ENCODE data around the gene PHC3. TPM values are rescaled to one million over a fixed set of nuclear protein-coding genes. Genes with fewer than 3 reads are reported as not detected.
"Not testable (repeated sequence)": the region's sequence is repeated elsewhere in the genome, so short reads cannot be mapped to it uniquely, and the experiment has no call there.

Gene PHC3
- total and polyA plus RNA-seq, 3 donors from 2014 or later = 24.8 to 96.1 (median 93.5) TPM

DNA sequence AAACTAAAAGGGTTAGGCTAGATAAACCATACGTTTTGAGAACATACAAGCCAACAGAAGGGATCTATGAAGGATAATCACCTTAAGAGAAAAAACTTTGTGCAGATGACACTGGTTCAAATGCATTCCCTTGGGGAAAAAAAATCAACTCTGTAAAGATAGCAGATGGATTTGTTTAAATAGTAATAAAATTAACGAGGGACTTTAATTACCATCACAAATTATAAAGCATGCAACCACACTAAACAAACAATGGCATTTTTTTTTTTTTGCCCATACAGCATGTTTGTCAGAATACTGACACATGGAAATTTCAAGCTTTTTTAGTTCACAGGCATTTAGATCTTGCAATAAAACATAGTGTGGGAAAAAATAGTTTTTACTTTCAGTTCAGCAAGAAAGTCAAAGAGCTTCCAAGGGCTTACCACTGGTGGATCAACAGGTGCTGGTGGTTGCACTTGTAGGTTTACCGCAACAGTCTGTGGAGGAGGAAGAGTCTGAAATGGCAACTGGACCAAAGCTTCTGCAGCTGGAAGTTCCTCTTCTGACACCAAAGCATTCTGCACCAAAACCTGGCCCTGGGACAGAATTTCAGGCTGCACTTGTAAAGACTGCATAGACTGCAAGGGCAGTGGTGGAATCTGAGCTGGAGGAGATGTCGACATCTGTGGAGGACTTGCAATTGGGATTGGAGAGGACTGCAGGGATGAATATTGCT lies 53.1 kb downstream of the PHC3 start:
- Histone ChIP-seq H3K9me3 (no peaks in the 10 kb centered on the region), H3K27ac (no peak overlapping the region), H3K4me3 (no peak overlapping the region), H3K4me1 (no peaks in the 10 kb centered on the region), H3K27me3 (no peaks in the 10 kb centered on the region), H3K36me3 (ENCODE audit: low read depth, missing control alignments) (no peaks in the 10 kb centered on the region)
- no peak for DNase-seq
- intact Hi-C loops (cut with DNase I; ENCODE audit: low total_unique reads) = no loop called here
- WGBS, 2 donors = 80 to 87% methylated on average over 4 of the region's 4 CpGs
- TF ChIP-seq, protein P1, sequence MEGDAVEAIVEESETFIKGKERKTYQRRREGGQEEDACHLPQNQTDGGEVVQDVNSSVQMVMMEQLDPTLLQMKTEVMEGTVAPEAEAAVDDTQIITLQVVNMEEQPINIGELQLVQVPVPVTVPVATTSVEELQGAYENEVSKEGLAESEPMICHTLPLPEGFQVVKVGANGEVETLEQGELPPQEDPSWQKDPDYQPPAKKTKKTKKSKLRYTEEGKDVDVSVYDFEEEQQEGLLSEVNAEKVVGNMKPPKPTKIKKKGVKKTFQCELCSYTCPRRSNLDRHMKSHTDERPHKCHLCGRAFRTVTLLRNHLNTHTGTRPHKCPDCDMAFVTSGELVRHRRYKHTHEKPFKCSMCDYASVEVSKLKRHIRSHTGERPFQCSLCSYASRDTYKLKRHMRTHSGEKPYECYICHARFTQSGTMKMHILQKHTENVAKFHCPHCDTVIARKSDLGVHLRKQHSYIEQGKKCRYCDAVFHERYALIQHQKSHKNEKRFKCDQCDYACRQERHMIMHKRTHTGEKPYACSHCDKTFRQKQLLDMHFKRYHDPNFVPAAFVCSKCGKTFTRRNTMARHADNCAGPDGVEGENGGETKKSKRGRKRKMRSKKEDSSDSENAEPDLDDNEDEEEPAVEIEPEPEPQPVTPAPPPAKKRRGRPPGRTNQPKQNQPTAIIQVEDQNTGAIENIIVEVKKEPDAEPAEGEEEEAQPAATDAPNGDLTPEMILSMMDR (IDR thresholded peaks at IDR 0.05) = no peak
- TF ChIP-seq POLR2A (IDR thresholded peaks at IDR 0.05) = no peak

DNA sequence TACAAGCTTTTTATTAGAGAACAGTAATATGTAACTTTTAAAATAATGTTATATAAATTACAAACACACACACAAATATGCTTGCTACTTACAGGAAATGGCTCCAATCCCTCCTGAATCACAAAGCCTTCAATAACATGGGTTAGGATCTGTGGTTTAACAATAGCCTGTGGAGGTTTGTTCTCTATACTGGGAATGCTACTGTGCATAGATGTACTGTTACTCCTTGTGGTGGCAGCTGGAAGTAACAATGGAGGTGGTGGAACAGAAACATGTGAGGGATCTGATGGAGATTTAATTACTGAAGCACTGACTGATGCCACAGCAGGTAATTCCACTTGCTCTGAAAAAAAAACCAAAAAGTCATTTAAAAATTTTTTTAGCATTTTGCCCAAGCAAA lies 64.4 kb downstream of the PHC3 start:
- Histone ChIP-seq H3K4me3 (no peak overlapping the region), H3K27me3 (no peaks in the 10 kb centered on the region), H3K36me3 (ENCODE audit: low read depth, missing control alignments) (no peaks in the 10 kb centered on the region), H3K27ac (no peak overlapping the region), H3K9me3 (no peaks in the 10 kb centered on the region), H3K4me1 (no peaks in the 10 kb centered on the region)
- intact Hi-C loops (cut with DNase I; ENCODE audit: low total_unique reads) = no loop called here
- DNase-seq = no peak
- TF ChIP-seq POLR2A (IDR thresholded peaks at IDR 0.05) = no peak
- TF ChIP-seq, protein P1 (IDR thresholded peaks at IDR 0.05) = no peak

DNA sequence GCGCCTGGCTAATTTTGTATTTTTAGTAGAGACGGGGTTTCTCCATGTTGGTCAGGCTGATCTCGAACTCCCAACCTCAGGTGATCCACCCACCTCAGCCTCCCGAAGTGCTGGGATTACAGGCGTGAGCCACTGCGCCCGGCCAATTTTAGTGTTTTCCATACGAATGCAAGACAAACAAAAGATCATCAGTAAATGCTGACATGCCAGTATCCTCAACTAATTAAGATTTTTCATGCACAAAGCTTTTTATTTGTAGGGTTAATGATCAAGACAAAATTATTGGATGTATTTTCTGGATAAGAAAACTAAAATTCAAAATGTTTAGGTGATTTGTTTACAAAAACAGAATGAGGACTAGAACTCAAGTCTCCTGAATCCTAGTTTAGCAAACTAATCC lies 67.4 kb downstream of the PHC3 start:
- 83 to 90% methylated on average over 8 of the region's 8 CpGs for WGBS, 2 donors
- H3K4me1 ChIP-seq; H3K4me3 ChIP-seq; H3K9me3 ChIP-seq; intact Hi-C loops (cut with DNase I; ENCODE audit: low total_unique reads); H3K36me3 ChIP-seq (ENCODE audit: low read depth, missing control alignments); H3K27me3 ChIP-seq; H3K27ac ChIP-seq; DNase-seq: not testable (repeated sequence)

DNA sequence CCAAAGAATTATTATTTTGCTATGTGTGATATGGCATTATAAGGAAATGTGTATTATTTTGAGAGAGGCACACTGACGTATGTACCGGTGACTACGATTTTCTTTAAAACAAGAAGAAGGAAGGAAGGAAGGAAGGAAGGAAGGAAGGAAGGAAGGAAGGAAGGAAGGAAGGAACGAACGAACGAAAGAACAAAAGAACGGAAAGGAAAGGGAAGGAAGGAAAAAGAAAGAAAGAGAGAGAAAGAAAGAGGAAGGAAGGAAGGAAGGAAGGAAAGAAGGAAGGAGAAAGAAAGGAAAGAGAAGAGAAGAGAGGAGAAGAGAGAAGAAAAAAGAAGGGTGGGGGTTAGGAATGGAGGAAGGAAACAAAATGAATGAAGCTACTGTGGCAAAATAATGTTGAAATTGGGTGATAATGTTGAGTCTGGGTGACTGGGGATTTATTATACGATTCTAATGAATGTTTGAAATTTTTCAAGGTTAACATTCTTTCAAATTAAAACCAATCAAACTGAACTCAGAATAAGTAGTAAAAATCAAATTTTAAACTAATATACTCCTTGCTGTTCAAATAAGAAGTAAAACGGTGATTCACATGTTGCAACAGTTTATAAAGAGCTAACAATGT lies 70.3 kb downstream of the PHC3 start:
- Histone ChIP-seq H3K27ac (no peak overlapping the region), H3K4me1 (no peaks in the 10 kb centered on the region), H3K4me3 (no peak overlapping the region), H3K27me3 (no peaks in the 10 kb centered on the region), H3K9me3 (no peaks in the 10 kb centered on the region), H3K36me3 (ENCODE audit: low read depth, missing control alignments) (no peaks in the 10 kb centered on the region)
- TF ChIP-seq, protein P1 (IDR thresholded peaks at IDR 0.05) = no peak
- no peak for TF ChIP-seq POLR2A (IDR thresholded peaks at IDR 0.05)
- intact Hi-C loops (cut with DNase I; ENCODE audit: low total_unique reads) = no loop called here
- 84 to 93% methylated on average over 9 of the region's 9 CpGs for WGBS, 2 donors
- DNase-seq = no peak

DNA sequence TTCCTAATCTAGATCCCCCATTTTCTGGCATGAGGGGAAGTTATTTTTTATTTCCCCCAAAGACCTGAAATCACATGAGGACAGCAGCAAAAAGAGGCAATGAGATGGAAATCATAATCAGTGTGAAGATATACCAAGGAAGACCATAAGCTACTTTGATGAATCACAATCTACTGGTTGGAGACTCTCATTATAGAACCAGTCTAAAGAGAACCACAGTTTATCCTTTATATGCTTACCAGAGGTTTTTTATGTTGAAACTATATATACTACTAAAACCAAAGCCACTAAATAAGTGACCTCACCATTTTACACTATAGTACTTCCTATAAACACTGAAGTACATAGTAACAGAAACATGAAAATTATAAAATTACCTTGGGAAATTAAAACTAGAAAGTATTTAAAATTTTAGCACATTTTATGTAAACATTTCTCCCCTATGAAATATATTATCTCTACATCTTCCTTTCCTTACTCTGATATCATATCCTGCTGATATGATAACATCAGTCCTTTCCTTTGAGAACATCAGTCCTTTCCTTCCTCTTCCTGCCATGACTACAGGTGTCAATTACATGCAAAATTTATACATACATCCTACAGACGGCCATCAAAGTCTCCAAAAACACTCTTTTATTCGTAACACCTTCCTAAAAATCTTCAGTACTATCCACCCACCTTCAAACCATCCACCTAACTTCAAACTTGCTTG lies 71.8 kb downstream of the PHC3 start:
- Histone ChIP-seq H3K9me3 (no peaks in the 10 kb centered on the region), H3K36me3 (ENCODE audit: low read depth, missing control alignments) (no peaks in the 10 kb centered on the region), H3K27ac (no peak overlapping the region), H3K27me3 (no peaks in the 10 kb centered on the region), H3K4me3 (no peak overlapping the region), H3K4me1 (no peaks in the 10 kb centered on the region)
- WGBS, 2 donors = 89 to 94% methylated on average over 2 of the region's 2 CpGs
- TF ChIP-seq POLR2A (IDR thresholded peaks at IDR 0.05) = no peak
- TF ChIP-seq, protein P1 (IDR thresholded peaks at IDR 0.05) = no peak
- DNase-seq = no peak
- intact Hi-C loops (cut with DNase I; ENCODE audit: low total_unique reads) = no loop called here
